OCI-LY1 (cell line): ENCODE measurements around the gene A2ML1.
"Not testable (repeated sequence)": the region's sequence is repeated elsewhere in the genome, so short reads cannot be mapped to it uniquely, and the experiment has no call there.

Experiments used
- H2AFZ ChIP-seq: fragments of 200-600 bp; sonication (generic), shearing (Covaris generic); 2 replicates; pipeline ENCODE4 v1.6.0; 2014; ENCODE audit warnings: antibody characterized with exemption, mild to moderate bottlenecking, low read length
- H3F3A ChIP-seq: fragments of 200-600 bp; sonication (generic), shearing (Covaris generic); 2 replicates; pipeline ENCODE4 v1.6.0; 2014; ENCODE audit warnings: mild to moderate bottlenecking, antibody characterized with exemption, low read length, moderate library complexity; ENCODE audit not compliant: insufficient read depth
- H3K27ac ChIP-seq: fragments of 200-600 bp; sonication (generic); 2 replicates; pipeline ENCODE4 v1.5.1; 2014; ENCODE audit warnings: low read length, mixed run types, mild to moderate bottlenecking, low read depth; ENCODE audit not compliant: poor library complexity, severe bottlenecking
- H3K27me3 ChIP-seq: fragments of 200-600 bp; sonication (generic); 2 replicates; pipeline ENCODE4 v1.6.0; 2014; ENCODE audit warnings: antibody characterized with exemption, mild to moderate bottlenecking, low read length, moderate library complexity; ENCODE audit not compliant: insufficient read depth
- H3K36me3 ChIP-seq: fragments of 200-600 bp; sonication (generic); 2 replicates; pipeline ENCODE4 v1.6.1; 2014; ENCODE audit warnings: mild to moderate bottlenecking, antibody characterized with exemption, low read length, moderate library complexity, mixed read lengths; ENCODE audit not compliant: insufficient read depth
- H3K4me1 ChIP-seq: fragments of 200-600 bp; sonication (generic); 2 replicates; pipeline ENCODE4 v1.5.1; 2014; ENCODE audit warnings: mild to moderate bottlenecking, low read length, moderate library complexity; ENCODE audit not compliant: insufficient read depth, severe bottlenecking
- H3K4me2 ChIP-seq: fragments of 200-600 bp; sonication (generic), shearing (Covaris generic); 2 replicates; pipeline ENCODE4 v1.6.1; 2014; ENCODE audit warnings: low read length
- H3K4me3 ChIP-seq: fragments of 200-600 bp; sonication (generic); 2 replicates; pipeline ENCODE4 v1.5.1; 2014; ENCODE audit warnings: low read length, low read depth, mild to moderate bottlenecking, mixed read lengths; ENCODE audit not compliant: poor library complexity, severe bottlenecking
- H3K79me2 ChIP-seq: fragments of 200-600 bp; shearing (Covaris generic); 2 replicates; pipeline ENCODE4 v1.6.1; 2016; ENCODE audit warnings: mixed run types, low read length, mixed read lengths; ENCODE audit not compliant: insufficient read depth
- H3K9ac ChIP-seq: fragments of 200-600 bp; sonication (generic), shearing (Covaris generic); 2 replicates; pipeline ENCODE4 v1.6.1; 2014; ENCODE audit warnings: mild to moderate bottlenecking, low read length, mixed read lengths
- H3K9me2 ChIP-seq: fragments of 200-600 bp; sonication (generic), shearing (Covaris generic); 2 replicates; pipeline ENCODE4 v1.6.1; 2014; ENCODE audit warnings: low read depth, mild to moderate bottlenecking, low read length, mixed read lengths
- H3K9me3 ChIP-seq: fragments of 200-600 bp; shearing (Covaris generic); 2 replicates; pipeline ENCODE4 v1.6.1; 2014; ENCODE audit warnings: low read length, mixed read lengths
- H4K20me1 ChIP-seq: fragments of 200-600 bp; sonication (generic), shearing (Covaris generic); 2 replicates; pipeline ENCODE4 v1.6.0; 2016; ENCODE audit warnings: mild to moderate bottlenecking, low read length; ENCODE audit not compliant: insufficient read depth
- CTCF ChIP-seq: fragments of 200-600 bp; sonication (generic), shearing (Covaris generic); IDR thresholded peaks from 2 replicates; pipeline ENCODE4 v1.5.1; 2017; ENCODE audit warnings: mild to moderate bottlenecking, antibody characterized with exemption, low read length, moderate library complexity, mixed read lengths
- EZH2 ChIP-seq: fragments of 200-600 bp; sonication (generic), shearing (Covaris generic); IDR thresholded peaks from 2 replicates; pipeline ENCODE4 v1.8.0; 2017; ENCODE audit warnings: borderline replicate concordance, mixed run types, mild to moderate bottlenecking, antibody characterized with exemption, low read length, moderate library complexity, mixed read lengths

A2ML1 gene

GRCh38 chr12:8849876-8850275 is 27.5 kb downstream of the A2ML1 start:
- Histone ChIP-seq H3F3A (no peaks in the 10 kb centered on the region), H3K4me2 (no peak overlapping the region), H2AFZ (no peak overlapping the region), H3K79me2 (no peaks in the 10 kb centered on the region), H3K9me3 (no peaks in the 10 kb centered on the region), H3K4me3 (no peak overlapping the region), H3K9ac (no peak overlapping the region), H3K27ac (no peak overlapping the region), H3K36me3 (no peaks in the 10 kb centered on the region), H3K27me3 (no peaks in the 10 kb centered on the region), H3K9me2 (no peaks in the 10 kb centered on the region), H3K4me1 (no peaks in the 10 kb centered on the region), H4K20me1 (no peaks in the 10 kb centered on the region)
- TF ChIP-seq CTCF (no peak), EZH2 (no peak)

GRCh38 chr12:8852119-8852518 is 29.7 kb downstream of the A2ML1 start:
- no peaks in the 10 kb centered on the region for H3K9me3 ChIP-seq
- no peak overlapping the region for H3K4me2 ChIP-seq
- no peaks in the 10 kb centered on the region for H4K20me1 ChIP-seq
- H3K27ac ChIP-seq = no peak overlapping the region
- no peak for TF ChIP-seq EZH2
- no peak for TF ChIP-seq CTCF
- H3F3A ChIP-seq = no peaks in the 10 kb centered on the region
- H3K4me1 ChIP-seq = no peaks in the 10 kb centered on the region
- H3K27me3 ChIP-seq = no peaks in the 10 kb centered on the region
- no peaks in the 10 kb centered on the region for H3K79me2 ChIP-seq
- no peak overlapping the region for H3K9ac ChIP-seq
- H3K4me3 ChIP-seq = no peak overlapping the region
- H3K36me3 ChIP-seq = no peaks in the 10 kb centered on the region
- H3K9me2 ChIP-seq = no peaks in the 10 kb centered on the region
- no peak overlapping the region for H2AFZ ChIP-seq

GRCh38 chr12:8855891-8856290 is 33.5 kb downstream of the A2ML1 start:
- TF ChIP-seq CTCF (no peak), EZH2 (no peak)
- H3K36me3 ChIP-seq = no peaks in the 10 kb centered on the region
- H4K20me1 ChIP-seq = no peaks in the 10 kb centered on the region
- H3K4me2 ChIP-seq = no peak overlapping the region
- H3K9ac ChIP-seq = no peak overlapping the region
- no peaks in the 10 kb centered on the region for H3K9me2 ChIP-seq
- H2AFZ ChIP-seq = no peak overlapping the region
- H3K79me2 ChIP-seq = no peaks in the 10 kb centered on the region
- no peaks in the 10 kb centered on the region for H3K27me3 ChIP-seq
- H3K9me3 ChIP-seq = no peaks in the 10 kb centered on the region
- H3K27ac ChIP-seq = no peak overlapping the region
- no peaks in the 10 kb centered on the region for H3F3A ChIP-seq
- H3K4me3 ChIP-seq = no peak overlapping the region
- H3K4me1 ChIP-seq = peaks cover 6% of the 10 kb centered on the region

- H3K79me2 ChIP-seq, H3K9me3 ChIP-seq, H4K20me1 ChIP-seq, H3K4me2 ChIP-seq, H3K4me3 ChIP-seq, H3F3A ChIP-seq, H2AFZ ChIP-seq, H3K27me3 ChIP-seq, H3K9ac ChIP-seq, H3K4me1 ChIP-seq, H3K9me2 ChIP-seq, H3K27ac ChIP-seq, H3K36me3 ChIP-seq: not testable (repeated sequence)
Measured at GRCh38 chr12:8859448-8859847, 37.0 kb downstream of the A2ML1 start.
